Neuronal stem cell (in vitro differentiated cells): ENCODE results near the gene DDTL.
"Not testable (repeated sequence)": the region's sequence is repeated elsewhere in the genome, so short reads cannot be mapped to it uniquely, and the experiment has no call there.

Source experiments
- DNase-seq: peaks from one replicate; pipeline ENCODE4 v3.0.0-alpha.2; 2013; ENCODE audit warnings: low spot score
- H2AFZ ChIP-seq: one replicate; pipeline ENCODE4 v1.6.1; 2013; ENCODE audit warnings: mild to moderate bottlenecking, low read length, inconsistent platforms
- H2AK5ac ChIP-seq: 2 replicates; pipeline ENCODE4 v1.6.1; 2013; ENCODE audit warnings: low read depth, mild to moderate bottlenecking, inconsistent platforms, low read length, moderate library complexity, mixed read lengths
- H2BK120ac ChIP-seq: 2 replicates; pipeline ENCODE4 v1.6.1; 2013; ENCODE audit warnings: low read depth, mild to moderate bottlenecking, inconsistent platforms, low read length, moderate library complexity, mixed read lengths
- H2BK12ac ChIP-seq: one replicate; pipeline ENCODE4 v1.6.1; 2013; ENCODE audit warnings: low read length, inconsistent platforms
- H2BK15ac ChIP-seq: 2 replicates; pipeline ENCODE4 v1.6.1; 2013; ENCODE audit warnings: mild to moderate bottlenecking, low read length, inconsistent platforms, mixed read lengths
- H2BK5ac ChIP-seq: one replicate; pipeline ENCODE4 v1.6.1; 2013; ENCODE audit warnings: inconsistent platforms, mild to moderate bottlenecking, low read length, moderate library complexity
- H3K14ac ChIP-seq: one replicate; pipeline ENCODE4 v1.6.1; 2013; ENCODE audit warnings: low read length, inconsistent platforms
- H3K18ac ChIP-seq: 2 replicates; pipeline ENCODE4 v1.6.1; 2013; ENCODE audit warnings: low read length, inconsistent platforms
- H3K23ac ChIP-seq: 2 replicates; pipeline ENCODE4 v1.6.1; 2013; ENCODE audit warnings: low read depth, mild to moderate bottlenecking, mixed read lengths, low read length, inconsistent platforms; ENCODE audit not compliant: poor library complexity
- H3K27ac ChIP-seq: replicated peaks from 3 replicates; pipeline ENCODE4 v1.5.1; 2013; ENCODE audit warnings: low read length, inconsistent platforms
- H3K27me3 ChIP-seq, 3 experiments: 2 replicates each; pipeline ENCODE4 v1.6.1; 2013; ENCODE audit warnings: low read length in 3 of 3, mild to moderate bottlenecking in 2 of 3, inconsistent platforms in 1 of 3, low read depth in 1 of 3, mixed read lengths in 1 of 3, moderate library complexity in 1 of 3; ENCODE audit not compliant: control insufficient read depth in 3 of 3, insufficient read depth in 3 of 3
- H3K36me3 ChIP-seq, 2 donors: replicated peaks in 1 of 2; 2 replicates each; pipeline ENCODE4 v1.6.1; 2013; ENCODE audit warnings: low read length in 2 of 2; ENCODE audit not compliant: control insufficient read depth in 2 of 2, insufficient read depth in 2 of 2
- H3K4ac ChIP-seq: 2 replicates; pipeline ENCODE4 v1.6.1; 2013; ENCODE audit warnings: inconsistent platforms, mild to moderate bottlenecking, low read length, moderate library complexity
- H3K4me1 ChIP-seq, 2 donors: 1 replicate in 1 of 2; 2 replicates in 1 of 2; pipeline ENCODE4 v1.6.1; 2013; ENCODE audit warnings: low read length in 2 of 2, low read depth in 1 of 2; ENCODE audit not compliant: control insufficient read depth in 2 of 2, insufficient read depth in 1 of 2
- H3K4me2 ChIP-seq: one replicate; pipeline ENCODE4 v1.6.1; 2013; ENCODE audit warnings: mild to moderate bottlenecking, low read length, inconsistent platforms; ENCODE audit not compliant: insufficient read depth, poor library complexity, severe bottlenecking
- H3K4me3 ChIP-seq, 2 donors: 2 replicates each; pipeline ENCODE4 v1.5.1; 2013; ENCODE audit warnings: low read length in 2 of 2, mild to moderate bottlenecking in 2 of 2, inconsistent platforms in 1 of 2, moderate library complexity in 1 of 2
- H3K79me1 ChIP-seq: one replicate; pipeline ENCODE4 v1.6.1; 2013; ENCODE audit warnings: low read depth, mild to moderate bottlenecking, inconsistent platforms, low read length, moderate library complexity
- H3K9ac ChIP-seq: one replicate; pipeline ENCODE4 v1.6.1; 2013; ENCODE audit warnings: mild to moderate bottlenecking, low read depth, low read length, inconsistent platforms; ENCODE audit not compliant: poor library complexity
- H3K9me3 ChIP-seq, 2 donors: replicated peaks in 1 of 2; 2 replicates each; pipeline versions ENCODE3 to v1.6.1; 2013; ENCODE audit warnings: low read length in 2 of 2, mild to moderate bottlenecking in 2 of 2, inconsistent platforms in 1 of 2, low read depth in 1 of 2, mixed read lengths in 1 of 2, moderate library complexity in 1 of 2; ENCODE audit not compliant: control insufficient read depth in 2 of 2, insufficient read depth in 1 of 2
- H4K8ac ChIP-seq: one replicate; pipeline ENCODE4 v1.6.1; 2013; ENCODE audit warnings: low read depth, mild to moderate bottlenecking, inconsistent platforms, low read length, moderate library complexity
- H4K91ac ChIP-seq: one replicate; pipeline ENCODE4 v1.6.1; 2013; ENCODE audit warnings: low read length, low read depth, mild to moderate bottlenecking, inconsistent platforms; ENCODE audit not compliant: poor library complexity
- WGBS, 2 donors: extraction: QIAGEN DNeasy Blood & Tissue Kit; methylation state at CpG; one replicate each; pipeline ENCODE4 v1.1.7; 2013; ENCODE audit warnings: missing lambda C conversion rate in 2 of 2, mixed read lengths in 1 of 2; ENCODE audit not compliant: insufficient read length in 2 of 2, insufficient replicate concordance in 1 of 2; ENCODE audit errors: extremely low coverage in 2 of 2; 5-methylcytosine and 5-hydroxymethylcytosine counted together

Gene DDTL

DNA sequence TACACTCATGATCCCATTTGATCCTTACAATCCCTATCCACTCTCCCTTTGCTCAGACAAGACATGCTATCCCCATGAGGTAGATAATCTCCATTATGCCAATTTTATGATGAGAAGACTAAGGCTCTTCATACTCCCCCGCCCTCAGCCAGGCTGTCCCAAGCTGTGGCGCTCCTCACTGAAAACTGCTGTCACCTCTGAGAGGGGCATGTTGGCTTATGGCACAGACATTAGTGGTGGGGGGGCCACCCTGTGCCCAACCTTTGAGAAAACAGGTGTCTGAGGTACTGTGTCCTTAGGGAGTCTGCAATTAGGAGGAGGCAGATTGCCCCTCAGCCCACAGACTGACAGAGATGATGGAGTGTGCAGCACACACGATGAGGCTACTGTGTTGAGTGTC is 2.4 kb downstream of the DDTL start:
- Histone ChIP-seq H2BK12ac (no peak overlapping the region), H3K9ac (no peak overlapping the region), H3K27ac (no peak overlapping the region), H3K79me1 (peaks cover 8% of the 10 kb centered on the region), H2BK5ac (no peak overlapping the region), H3K4me2 (no peak overlapping the region), H2BK15ac (no peak overlapping the region), H2AFZ (no peak overlapping the region), H3K14ac (no peak overlapping the region), H3K4ac (no peak overlapping the region), H4K8ac (no peak overlapping the region), H4K91ac (no peak overlapping the region), H3K4me1 (no peaks in the 10 kb centered on the region), H3K23ac (no peak overlapping the region), H3K9me3 (peaks cover 3 to 4% of the 10 kb centered on the region in 2 donors), H3K27me3 (no peaks in the 10 kb centered on the region), H3K18ac (no peak overlapping the region), H3K4me3 (no peak overlapping the region), H3K36me3 (peaks cover 21 to 30% of the 10 kb centered on the region in 2 donors), H2AK5ac (no peak overlapping the region), H2BK120ac (no peak overlapping the region)
- no peak for DNase-seq
- no CpG with 5 or more reads among the region's 3 CpGs for WGBS, 2 donors

DNA sequence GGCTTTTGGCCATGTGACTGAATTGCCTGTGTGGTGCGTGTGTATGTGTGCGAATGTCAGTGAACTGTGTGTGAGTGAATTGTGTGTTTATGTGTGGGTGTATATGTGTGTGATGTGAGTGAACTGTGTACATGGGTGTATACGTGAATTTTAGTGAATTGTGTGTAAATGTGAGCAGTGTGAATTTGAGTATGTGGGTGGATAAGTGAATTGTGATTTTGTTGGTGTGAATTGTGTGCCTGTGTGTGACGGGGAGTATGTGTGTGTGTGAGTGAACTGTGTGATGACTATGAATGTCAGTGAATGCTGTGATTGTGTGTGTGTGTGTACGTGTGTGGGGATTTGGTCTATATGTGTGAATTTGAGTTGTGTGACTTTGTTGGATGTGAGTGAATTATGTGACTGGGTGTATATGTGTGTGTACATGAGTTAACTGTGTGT is 3.5 kb downstream of the DDTL start:
- no peak overlapping the region for H3K9ac ChIP-seq
- H3K23ac ChIP-seq, result no peak overlapping the region
- no peak overlapping the region for H3K18ac ChIP-seq
- no peak overlapping the region for H2AK5ac ChIP-seq
- H3K27ac ChIP-seq, result no peak overlapping the region
- H3K79me1 ChIP-seq, result peaks cover 8% of the 10 kb centered on the region
- H3K4me1 ChIP-seq, result no peaks in the 10 kb centered on the region
- H4K8ac ChIP-seq, result no peak overlapping the region
- WGBS, 2 donors, result 100% methylated on average over 1 to 5 of the region's 5 CpGs
- no peaks in the 10 kb centered on the region for H3K27me3 ChIP-seq
- no peak overlapping the region for H2BK5ac ChIP-seq
- peaks cover 3 to 4% of the 10 kb centered on the region in 2 donors for H3K9me3 ChIP-seq
- no peak for DNase-seq
- H2AFZ ChIP-seq, result no peak overlapping the region
- no peak overlapping the region for H2BK15ac ChIP-seq
- H2BK12ac ChIP-seq, result no peak overlapping the region
- H3K36me3 ChIP-seq, result peaks cover 21 to 30% of the 10 kb centered on the region in 2 donors
- no peak overlapping the region for H2BK120ac ChIP-seq
- H4K91ac ChIP-seq, result no peak overlapping the region
- no peak overlapping the region for H3K4ac ChIP-seq
- H3K14ac ChIP-seq, result no peak overlapping the region
- H3K4me2 ChIP-seq, result no peak overlapping the region
- peak overlapping the region in 1 of 2 donors; percentile 44 for H3K4me3 ChIP-seq

DNA sequence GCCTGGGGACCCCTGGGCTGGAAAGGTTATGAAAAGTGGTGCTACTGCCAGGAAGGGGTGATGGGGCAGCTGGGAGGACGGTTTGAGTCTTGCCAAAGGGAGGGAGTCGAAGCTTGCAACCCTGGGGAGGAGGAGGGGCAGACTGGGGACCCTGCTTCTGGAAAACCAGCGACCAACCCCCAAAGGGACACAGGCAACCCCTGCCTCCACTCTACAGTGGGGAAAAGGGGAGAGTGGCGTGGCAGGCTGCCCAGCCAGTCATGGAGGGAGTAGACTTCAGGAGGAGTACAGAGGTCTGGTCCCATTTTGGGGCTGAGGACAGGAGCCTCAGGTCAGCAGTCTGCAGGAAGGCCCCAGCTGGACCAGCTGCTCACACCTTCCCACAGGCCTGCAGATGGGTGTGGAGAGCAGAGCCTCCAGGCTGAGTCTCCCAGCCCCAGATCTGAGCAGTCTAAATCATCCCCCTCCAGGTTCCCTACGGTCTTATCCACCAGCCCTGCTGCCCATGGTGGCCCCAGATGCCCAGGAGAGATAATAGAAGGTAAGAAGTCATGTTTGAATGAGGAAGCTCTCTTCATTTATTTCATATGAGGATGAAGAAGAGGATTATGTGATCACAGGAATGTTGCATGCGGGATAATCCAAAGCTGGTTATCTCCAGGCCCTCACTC is 4.3 kb downstream of the DDTL start:
- no peak for DNase-seq
- Histone ChIP-seq H3K14ac (no peak overlapping the region), H2BK5ac (no peak overlapping the region), H3K79me1 (peaks cover 8% of the 10 kb centered on the region), H2BK120ac (no peak overlapping the region), H2AFZ (no peak overlapping the region), H3K9me3 (peaks cover 3 to 4% of the 10 kb centered on the region in 2 donors), H2BK12ac (no peak overlapping the region), H4K8ac (no peak overlapping the region), H3K4me2 (no peak overlapping the region), H3K27ac (no peak overlapping the region), H2AK5ac (no peak overlapping the region), H2BK15ac (no peak overlapping the region), H3K9ac (no peak overlapping the region), H3K4me1 (no peaks in the 10 kb centered on the region), H3K23ac (no peak overlapping the region), H3K36me3 (peaks cover 21 to 30% of the 10 kb centered on the region in 2 donors), H3K18ac (no peak overlapping the region), H3K27me3 (no peaks in the 10 kb centered on the region), H3K4ac (no peak overlapping the region), H3K4me3 (no peak overlapping the region), H4K91ac (no peak overlapping the region)
- no CpG with 5 or more reads among the region's 6 CpGs for WGBS, 2 donors

DNA sequence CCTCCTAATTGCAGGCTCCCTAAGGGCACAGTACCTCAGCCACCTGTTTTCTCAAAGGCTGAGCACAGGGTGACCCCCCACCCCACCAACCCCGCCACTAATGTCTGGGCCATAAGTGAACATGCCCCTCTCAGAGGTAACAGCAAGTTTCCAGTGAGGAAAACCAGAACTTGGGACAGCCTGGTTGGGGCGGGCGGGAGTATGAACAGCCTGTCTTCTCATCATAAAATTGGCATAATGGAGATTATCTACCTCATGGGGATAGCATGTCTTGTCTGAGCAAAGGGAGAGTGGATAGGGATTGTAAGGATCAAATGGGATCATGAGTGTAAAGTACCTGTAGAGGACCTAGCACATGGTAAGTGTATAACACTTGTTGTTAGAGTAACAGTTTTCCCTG is 5.2 kb downstream of the DDTL start:
- not testable (repeated sequence) for H3K27me3 ChIP-seq, H3K14ac ChIP-seq, H4K8ac ChIP-seq, H3K4me2 ChIP-seq, H2BK120ac ChIP-seq, H2BK15ac ChIP-seq, H3K4me1 ChIP-seq, H3K18ac ChIP-seq, DNase-seq, H3K9me3 ChIP-seq, H2AK5ac ChIP-seq, H3K9ac ChIP-seq, H3K4ac ChIP-seq, H2AFZ ChIP-seq, H3K79me1 ChIP-seq, H2BK12ac ChIP-seq, H3K27ac ChIP-seq, H4K91ac ChIP-seq, H2BK5ac ChIP-seq
- no CpG with 5 or more reads among the region's 3 CpGs for WGBS, 2 donors
- Histone ChIP-seq H3K23ac (peak overlapping the region; percentile 23), H3K36me3 (peaks cover 21 to 30% of the 10 kb centered on the region in 2 donors), H3K4me3 (peak overlapping the region in 1 of 2 donors; percentile 55)
